ENCODE results near the gene TMEM217.
"Not testable (repeated sequence)": the region's sequence is repeated elsewhere in the genome, so short reads cannot be mapped to it uniquely, and the experiment has no call there.

TMEM217 gene

DNA sequence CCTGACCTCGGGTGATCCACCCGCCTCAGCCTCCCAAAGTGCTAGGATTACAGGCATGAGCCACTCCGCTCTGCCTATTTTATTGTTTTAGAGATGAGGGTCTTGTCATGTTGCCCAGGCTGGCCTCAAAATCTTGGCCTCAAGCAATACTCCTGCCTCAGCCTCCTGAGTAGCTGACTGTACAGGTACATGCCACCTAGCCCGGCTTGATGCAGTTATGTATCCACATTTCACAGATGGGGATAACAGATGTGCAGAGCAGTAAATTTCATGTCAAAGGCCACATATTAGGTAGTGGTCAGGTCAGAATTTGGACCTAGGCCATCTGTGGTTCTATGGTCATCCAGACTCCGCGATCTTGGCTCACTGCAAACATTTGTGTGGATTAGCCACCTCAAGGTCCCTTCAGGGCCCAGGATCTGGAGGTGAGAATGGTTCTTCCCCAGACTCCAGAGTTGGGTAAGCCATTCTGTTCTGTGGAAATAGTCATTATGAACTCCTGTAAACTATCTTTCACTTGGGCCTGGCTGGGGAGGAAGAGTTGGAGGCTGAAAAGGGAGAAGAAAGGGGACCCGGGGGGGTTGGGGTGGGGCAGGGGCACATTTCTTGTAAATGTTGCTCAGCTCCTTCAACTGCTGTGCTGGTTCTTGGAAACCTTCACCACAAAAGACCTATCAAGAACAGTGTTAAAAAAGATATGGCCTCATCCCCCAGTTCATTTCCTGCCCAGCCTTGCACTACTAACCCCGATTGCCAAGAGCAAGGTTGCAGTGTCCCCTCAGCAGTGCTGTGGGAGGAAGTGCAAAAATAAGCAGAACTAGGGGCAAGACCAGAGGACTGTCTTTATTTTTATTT, 75.0 kb downstream of the TMEM217 start:
- TF ChIP-seq, protein P1, sequence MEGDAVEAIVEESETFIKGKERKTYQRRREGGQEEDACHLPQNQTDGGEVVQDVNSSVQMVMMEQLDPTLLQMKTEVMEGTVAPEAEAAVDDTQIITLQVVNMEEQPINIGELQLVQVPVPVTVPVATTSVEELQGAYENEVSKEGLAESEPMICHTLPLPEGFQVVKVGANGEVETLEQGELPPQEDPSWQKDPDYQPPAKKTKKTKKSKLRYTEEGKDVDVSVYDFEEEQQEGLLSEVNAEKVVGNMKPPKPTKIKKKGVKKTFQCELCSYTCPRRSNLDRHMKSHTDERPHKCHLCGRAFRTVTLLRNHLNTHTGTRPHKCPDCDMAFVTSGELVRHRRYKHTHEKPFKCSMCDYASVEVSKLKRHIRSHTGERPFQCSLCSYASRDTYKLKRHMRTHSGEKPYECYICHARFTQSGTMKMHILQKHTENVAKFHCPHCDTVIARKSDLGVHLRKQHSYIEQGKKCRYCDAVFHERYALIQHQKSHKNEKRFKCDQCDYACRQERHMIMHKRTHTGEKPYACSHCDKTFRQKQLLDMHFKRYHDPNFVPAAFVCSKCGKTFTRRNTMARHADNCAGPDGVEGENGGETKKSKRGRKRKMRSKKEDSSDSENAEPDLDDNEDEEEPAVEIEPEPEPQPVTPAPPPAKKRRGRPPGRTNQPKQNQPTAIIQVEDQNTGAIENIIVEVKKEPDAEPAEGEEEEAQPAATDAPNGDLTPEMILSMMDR (IDR thresholded peaks at IDR 0.05; ENCODE audit: control insufficient read depth, extremely low read depth, insufficient read depth): no peak
- no peak for DNase-seq (ENCODE audit: low read depth)

DNA sequence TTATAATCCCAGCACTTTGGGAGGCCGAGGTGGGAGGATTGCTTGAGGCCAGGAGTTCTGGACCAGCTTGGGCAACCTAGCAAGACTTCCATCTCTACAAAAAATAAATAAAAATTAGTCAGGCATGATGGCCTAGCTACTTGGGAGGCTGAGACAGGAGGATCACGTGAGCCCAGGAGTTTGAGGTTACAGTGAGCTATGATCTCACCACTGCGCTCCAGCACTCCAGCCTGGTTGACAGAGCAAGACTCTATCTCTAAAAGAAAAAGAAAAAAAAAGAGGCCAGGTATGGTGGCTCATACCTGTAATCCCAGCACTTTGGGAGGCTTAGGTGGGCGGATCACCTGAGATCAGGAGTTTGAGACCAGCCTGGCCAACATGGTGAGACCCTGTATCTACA, 77.3 kb downstream of the TMEM217 start:
- not testable (repeated sequence) for DNase-seq (ENCODE audit: low read depth)

More for the DNA sequence above, 75.0 kb downstream of the TMEM217 start:
- H3K4me3 ChIP-seq (ENCODE audit: low read depth, low read length): no peak overlapping the region

DNA sequence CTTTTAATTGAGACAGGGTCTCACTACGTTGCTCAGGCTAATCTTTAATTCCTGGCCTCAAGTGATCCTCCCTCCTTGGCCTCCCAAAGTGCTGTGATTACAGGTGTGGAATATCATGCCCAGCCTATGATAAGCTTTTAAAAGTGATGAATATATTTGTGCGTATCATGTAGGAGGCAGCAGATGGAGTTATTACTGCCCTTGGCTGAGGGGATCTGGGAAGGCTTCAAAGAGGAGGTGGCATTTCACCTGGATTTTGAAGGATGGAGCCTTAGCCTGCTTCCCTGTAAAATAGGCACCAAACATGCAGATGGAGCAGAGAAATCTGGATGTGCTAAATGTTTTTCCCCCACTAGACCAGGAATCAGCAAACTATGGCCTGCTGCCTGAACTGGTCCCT, 77.9 kb downstream of the TMEM217 start:
- no peak for DNase-seq (ENCODE audit: low read depth)
- H3K4me3 ChIP-seq (ENCODE audit: low read depth, low read length): no peak overlapping the region
- TF ChIP-seq, protein P1 (IDR thresholded peaks at IDR 0.05; ENCODE audit: control insufficient read depth, extremely low read depth, insufficient read depth): no peak

More for the DNA sequence above, 77.3 kb downstream of the TMEM217 start:
- H3K4me3 ChIP-seq (ENCODE audit: low read depth, low read length): not testable (repeated sequence)

DNA sequence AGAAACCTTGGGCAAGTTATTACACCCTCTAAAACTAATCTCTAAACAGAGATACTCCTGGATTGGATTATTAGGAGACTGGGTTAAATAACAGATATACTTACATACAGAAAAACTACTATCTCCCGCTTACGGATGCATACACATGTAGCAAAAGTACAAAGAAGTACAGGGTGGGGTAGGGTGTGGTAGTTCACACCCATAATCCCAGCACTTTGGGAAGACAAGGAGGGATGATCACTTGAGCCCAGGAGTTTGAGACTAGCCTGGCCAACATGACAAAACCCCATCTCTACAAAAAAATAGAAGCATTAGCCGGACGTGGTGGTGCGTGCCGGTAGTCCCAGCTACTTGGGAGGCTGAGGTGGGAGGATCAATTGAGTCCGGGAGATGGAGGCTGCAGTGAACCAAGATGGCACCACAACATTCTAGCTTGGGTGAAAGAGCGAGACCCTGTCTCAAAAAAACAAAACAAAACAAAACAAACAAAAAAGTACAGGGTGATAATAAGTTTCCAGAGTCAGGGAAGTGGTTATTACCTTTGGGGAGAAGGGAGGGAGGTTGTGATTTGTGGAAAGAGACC, 79.9 kb downstream of the TMEM217 start:
- no peak overlapping the region for H3K4me3 ChIP-seq (ENCODE audit: low read depth, low read length)
- no peak for DNase-seq (ENCODE audit: low read depth)

DNA sequence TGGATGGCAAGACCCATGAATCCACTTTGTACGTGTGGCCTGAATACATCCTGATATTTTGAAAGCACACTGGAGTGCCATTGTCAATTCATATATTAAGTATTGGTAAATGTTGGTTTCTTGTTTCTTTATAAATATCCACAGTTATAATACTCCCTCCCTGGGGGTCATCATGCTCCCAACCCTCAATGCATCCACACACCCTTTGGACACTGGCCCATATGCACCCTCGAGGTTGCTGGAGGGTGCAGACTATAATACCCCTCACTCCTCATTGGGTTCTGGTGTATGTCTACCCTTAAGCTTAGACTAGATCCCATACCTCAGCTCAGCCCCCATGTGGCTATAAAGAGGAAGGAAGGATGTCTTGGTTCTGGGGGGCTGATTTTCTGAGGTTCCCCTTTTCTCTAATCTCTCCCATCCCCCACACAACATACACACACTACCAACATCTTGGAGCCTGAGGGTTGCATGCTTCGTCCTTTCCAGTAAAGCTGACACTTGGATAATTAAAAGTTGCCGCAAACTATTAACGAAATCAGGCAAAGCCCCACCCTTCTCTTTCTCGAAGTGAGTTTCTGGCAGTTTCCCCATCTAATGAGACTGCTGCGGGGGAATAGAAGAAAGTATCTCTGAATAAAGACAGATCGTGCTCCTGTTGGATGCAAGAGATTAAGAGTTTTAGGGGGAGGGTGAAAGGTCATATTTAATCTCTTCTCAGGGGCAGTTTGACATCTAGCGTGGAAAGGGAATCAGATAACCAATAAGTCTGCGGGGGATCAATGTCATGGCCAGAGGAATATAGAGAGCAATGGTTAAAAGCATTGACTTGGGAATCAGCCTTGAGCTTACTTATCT, 80.6 kb downstream of the TMEM217 start:
- H3K4me3 ChIP-seq (ENCODE audit: low read depth, low read length): no peak overlapping the region
- TF ChIP-seq, protein P1 (IDR thresholded peaks at IDR 0.05; ENCODE audit: control insufficient read depth, extremely low read depth, insufficient read depth): no peak
- no peak for DNase-seq (ENCODE audit: low read depth)

More for the DNA sequence above, 79.9 kb downstream of the TMEM217 start:
- TF ChIP-seq, protein P1 (IDR thresholded peaks at IDR 0.05; ENCODE audit: control insufficient read depth, extremely low read depth, insufficient read depth): no peak

DNA sequence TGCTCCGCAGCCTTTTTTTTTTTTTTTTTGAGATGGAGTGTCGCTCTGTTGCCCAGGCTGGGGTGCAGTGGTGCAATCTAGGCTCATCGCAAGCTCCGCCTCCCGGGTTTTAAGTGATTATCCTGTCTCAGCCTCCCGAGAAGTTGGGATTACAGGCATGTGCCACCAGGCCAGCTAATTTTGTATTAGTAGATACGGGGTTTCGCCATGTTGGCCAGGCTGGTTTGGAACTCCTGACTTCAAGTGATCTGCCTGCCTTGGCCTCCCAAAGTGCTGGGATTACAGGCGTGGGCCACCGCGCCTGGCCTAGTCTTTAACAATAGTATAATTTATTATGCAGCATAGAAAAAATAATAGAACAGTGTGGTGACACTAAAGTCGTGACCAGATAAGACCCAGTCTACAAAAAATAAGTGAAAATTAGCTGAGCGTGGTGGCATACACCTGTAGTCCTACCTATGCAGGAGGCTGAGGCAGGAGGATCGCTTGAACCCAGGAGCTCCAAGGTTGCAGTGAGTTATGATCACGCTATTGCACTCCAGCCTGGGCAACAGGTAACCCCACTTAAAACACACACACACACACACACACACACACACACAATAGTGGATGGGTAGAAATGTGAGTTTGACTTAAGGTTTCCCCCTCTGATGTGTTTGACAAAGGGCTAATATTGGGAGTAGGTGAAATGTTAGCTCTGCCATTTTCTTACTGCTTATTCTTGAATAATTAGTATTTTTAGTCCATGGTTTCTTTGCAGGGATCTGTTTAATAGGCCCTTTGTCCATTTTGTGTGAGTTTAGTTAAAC, 81.5 kb downstream of the TMEM217 start:
- no peak for DNase-seq (ENCODE audit: low read depth)
- TF ChIP-seq, protein P1 (IDR thresholded peaks at IDR 0.05; ENCODE audit: control insufficient read depth, extremely low read depth, insufficient read depth): no peak
- no peak overlapping the region for H3K4me3 ChIP-seq (ENCODE audit: low read depth, low read length)

Data from LNCaP clone FGC (cell line).